Vagina (tissue), 2 donors: ENCODE data around the gene SDK2.

Source experiments
- CTCF ChIP-seq, 3 experiments: fragments of 450-650 bp in 2 of 3; fragments of 200-600 bp in 1 of 3; sonication (generic) in 1 of 3; IDR thresholded peaks; one replicate each; pipeline ENCODE4 v1.5.1; 2017 to 2019; ENCODE audit warnings: antibody characterized with exemption in 3 of 3, mild to moderate bottlenecking in 2 of 3, moderate library complexity in 2 of 3
- POLR2A ChIP-seq, 2 donors: fragments of 450-650 bp; IDR thresholded peaks; one replicate each; pipeline ENCODE4 v1.6.1; 2017; ENCODE audit warnings: antibody characterized with exemption in 2 of 2, mild to moderate bottlenecking in 2 of 2, moderate library complexity in 2 of 2
- POLR2AphosphoS5 ChIP-seq, 2 donors: sonication (generic); formaldehyde crosslinking; IDR thresholded peaks; one replicate each; pipeline ENCODE4 v1.9.0; 2017; ENCODE audit warnings: antibody characterized with exemption in 2 of 2, mild to moderate bottlenecking in 2 of 2, low read depth in 1 of 2; ENCODE audit not compliant: insufficient read depth in 1 of 2

GRCh38 chr17:73444021-73444420 lies 200.2 kb downstream of the SDK2 start:
- TF ChIP-seq POLR2AphosphoS5 (IDR thresholded peaks at IDR 0.05; ENCODE audit: insufficient read depth in 1 of 2, low read depth in 1 of 2) (no peak), POLR2A (IDR thresholded peaks at IDR 0.05) (no peak), CTCF (IDR thresholded peaks at IDR 0.05) (no peak)
